Fibroblast of lung (primary cell): Measurements from ENCODE around the gene COL16A1. TPM values are rescaled to one million over a fixed set of nuclear protein-coding genes. Genes with fewer than 3 reads are reported as not detected.

ENCODE experiments used
- DNase-seq, 2 donors: peaks; one replicate each; pipeline versions ENCODE4 v3.0.0 to v3.0.0-alpha.2; 2010; ENCODE audit warnings: low read depth in 2 of 2
- H2AFZ ChIP-seq: 2 replicates; pipeline ENCODE4 v1.5.1; 2012; ENCODE audit warnings: low read length, control low read depth, inconsistent platforms
- H3K27ac ChIP-seq: 2 replicates; pipeline ENCODE4 v1.5.1; 2011; ENCODE audit warnings: low read length, control low read depth; ENCODE audit not compliant: insufficient read depth
- H3K27me3 ChIP-seq: 2 replicates; pipeline ENCODE4 v1.5.1; 2011; ENCODE audit warnings: mild to moderate bottlenecking, low read length; ENCODE audit not compliant: control insufficient read depth, insufficient read depth
- H3K36me3 ChIP-seq: 2 replicates; pipeline ENCODE4 v1.5.1; 2011; ENCODE audit warnings: low read length; ENCODE audit not compliant: control insufficient read depth, insufficient read depth
- H3K4me1 ChIP-seq: 2 replicates; pipeline ENCODE4 v1.5.1; 2011; ENCODE audit warnings: low read length; ENCODE audit not compliant: control insufficient read depth, insufficient read depth; ENCODE audit errors: extremely low read depth
- H3K4me2 ChIP-seq: 2 replicates; pipeline ENCODE4 v1.5.1; 2011; ENCODE audit warnings: low read length, control low read depth; ENCODE audit not compliant: insufficient read depth; ENCODE audit errors: extremely low read depth
- H3K4me3 ChIP-seq, 4 experiments: fragments of 200-600 bp in 1 of 4; sonication (generic) in 1 of 4; replicated peaks in 1 of 4; 2 replicates each; pipeline ENCODE4 v1.5.1; 2011 to 2016; ENCODE audit warnings: low read length in 4 of 4, low read depth in 3 of 4, mild to moderate bottlenecking in 3 of 4, control low read depth in 2 of 4, inconsistent platforms in 1 of 4, mixed read lengths in 1 of 4; ENCODE audit not compliant: insufficient read depth in 1 of 4; ENCODE audit errors: control extremely low read depth in 1 of 4
- H3K79me2 ChIP-seq: 2 replicates; pipeline ENCODE4 v1.5.1; 2012; ENCODE audit warnings: mild to moderate bottlenecking, low read length, inconsistent platforms; ENCODE audit not compliant: control insufficient read depth, insufficient read depth
- H3K9ac ChIP-seq: 2 replicates; pipeline ENCODE4 v1.5.1; 2011; ENCODE audit warnings: mild to moderate bottlenecking, low read length, control low read depth; ENCODE audit not compliant: insufficient read depth
- H3K9me3 ChIP-seq: 2 replicates; pipeline ENCODE4 v1.5.1; 2012; ENCODE audit warnings: low read depth, low read length; ENCODE audit not compliant: control insufficient read depth, insufficient read depth
- H4K20me1 ChIP-seq: 2 replicates; pipeline ENCODE4 v1.5.1; 2011; ENCODE audit warnings: low read length; ENCODE audit not compliant: control insufficient read depth, insufficient read depth; ENCODE audit errors: extremely low read depth
- EZH2 ChIP-seq: IDR thresholded peaks from 2 replicates; pipeline ENCODE4 v1.5.1; 2012; ENCODE audit warnings: low read length, control low read depth, mild to moderate bottlenecking; ENCODE audit errors: missing control alignments
- polyA plus RNA-seq, 2 donors: library from polyadenylated mRNA; depleted of rRNA in 1 of 2; stranded (reverse) in 1 of 2; unstranded in 1 of 2; fragments of >200 nt; gene quantifications; 2 replicates each; pipeline ENCODE4 v1.2.1, GENCODE V29; 2011 to 2012; ENCODE audit warnings: missing spikeins in 1 of 2
- total RNA-seq: library from RNA; depleted of rRNA; stranded (reverse); fragments of >200 nt; gene quantifications from 2 replicates; pipeline ENCODE4 v1.2.1, GENCODE V29; 2014
- TF ChIP-seq, protein P1 (sequence below), 2 donors: IDR thresholded peaks in 1 of 2; conservative IDR thresholded peaks in 1 of 2; 1 replicate in 1 of 2; 2 replicates in 1 of 2; pipeline ENCODE4 v1.5.1; 2011 to 2012; ENCODE audit warnings: low read length in 2 of 2, control low read depth in 1 of 2, inconsistent platforms in 1 of 2, low read depth in 1 of 2, mild to moderate bottlenecking in 1 of 2

Gene COL16A1
- total and polyA plus RNA-seq, 2 donors (not counting 1 experiment from before 2014, with no cell fraction given) = 20.9 to 80.3 TPM

- TF ChIP-seq EZH2 = no peak
- TF ChIP-seq, protein P1, sequence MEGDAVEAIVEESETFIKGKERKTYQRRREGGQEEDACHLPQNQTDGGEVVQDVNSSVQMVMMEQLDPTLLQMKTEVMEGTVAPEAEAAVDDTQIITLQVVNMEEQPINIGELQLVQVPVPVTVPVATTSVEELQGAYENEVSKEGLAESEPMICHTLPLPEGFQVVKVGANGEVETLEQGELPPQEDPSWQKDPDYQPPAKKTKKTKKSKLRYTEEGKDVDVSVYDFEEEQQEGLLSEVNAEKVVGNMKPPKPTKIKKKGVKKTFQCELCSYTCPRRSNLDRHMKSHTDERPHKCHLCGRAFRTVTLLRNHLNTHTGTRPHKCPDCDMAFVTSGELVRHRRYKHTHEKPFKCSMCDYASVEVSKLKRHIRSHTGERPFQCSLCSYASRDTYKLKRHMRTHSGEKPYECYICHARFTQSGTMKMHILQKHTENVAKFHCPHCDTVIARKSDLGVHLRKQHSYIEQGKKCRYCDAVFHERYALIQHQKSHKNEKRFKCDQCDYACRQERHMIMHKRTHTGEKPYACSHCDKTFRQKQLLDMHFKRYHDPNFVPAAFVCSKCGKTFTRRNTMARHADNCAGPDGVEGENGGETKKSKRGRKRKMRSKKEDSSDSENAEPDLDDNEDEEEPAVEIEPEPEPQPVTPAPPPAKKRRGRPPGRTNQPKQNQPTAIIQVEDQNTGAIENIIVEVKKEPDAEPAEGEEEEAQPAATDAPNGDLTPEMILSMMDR (conservative IDR thresholded peaks at IDR 0.05 in 1 of 2, IDR thresholded peaks at IDR 0.05 in 1 of 2; ENCODE audit: low read depth in 1 of 2, low read length in 2 of 2) = no peak
- Histone ChIP-seq H3K27ac (no peak overlapping the region), H3K9me3 (no peaks in the 10 kb centered on the region), H3K4me1 (peaks cover 5% of the 10 kb centered on the region), H3K36me3 (no peaks in the 10 kb centered on the region), H3K4me2 (no peak overlapping the region), H3K4me3 (no peak overlapping the region), H3K9ac (no peak overlapping the region), H4K20me1 (no peaks in the 10 kb centered on the region), H3K79me2 (no peaks in the 10 kb centered on the region), H2AFZ (no peak overlapping the region), H3K27me3 (no peaks in the 10 kb centered on the region)
- DNase-seq = no peak
Observed at GRCh38 chr1:31748365-31748764, 44.5 kb upstream of the COL16A1 start.

DNA sequence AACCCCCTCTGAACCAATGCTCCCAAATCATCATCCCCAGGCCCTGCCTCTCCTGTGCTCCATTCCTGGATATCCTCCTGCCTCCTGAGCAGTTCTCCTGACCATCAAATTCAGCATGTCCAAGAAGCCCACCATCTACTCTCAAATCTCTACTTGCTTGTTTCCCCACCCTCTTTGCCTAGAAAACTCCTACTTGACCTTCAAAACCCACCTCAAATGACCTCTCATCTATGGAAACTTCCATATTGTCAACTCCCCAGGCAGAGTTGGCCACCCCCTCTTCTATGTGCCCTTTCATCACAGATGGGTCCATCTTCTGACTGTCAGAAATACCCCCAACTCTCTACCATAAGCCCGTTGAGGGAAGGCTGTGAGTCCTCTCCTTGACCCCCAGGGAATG, 43.5 kb upstream of the COL16A1 start:
- H3K9me3 ChIP-seq = no peaks in the 10 kb centered on the region
- no peak overlapping the region for H3K9ac ChIP-seq
- H3K79me2 ChIP-seq = no peaks in the 10 kb centered on the region
- H3K4me1 ChIP-seq = peaks cover 5% of the 10 kb centered on the region
- H3K27ac ChIP-seq = no peak overlapping the region
- H4K20me1 ChIP-seq = no peaks in the 10 kb centered on the region
- no peak overlapping the region for H3K4me3 ChIP-seq
- no peaks in the 10 kb centered on the region for H3K36me3 ChIP-seq
- H3K27me3 ChIP-seq = no peaks in the 10 kb centered on the region
- no peak overlapping the region for H2AFZ ChIP-seq
- no peak for TF ChIP-seq EZH2
- TF ChIP-seq, protein P1 (conservative IDR thresholded peaks at IDR 0.05 in 1 of 2, IDR thresholded peaks at IDR 0.05 in 1 of 2; ENCODE audit: low read depth in 1 of 2, low read length in 2 of 2) = no peak
- DNase-seq = no peak
- H3K4me2 ChIP-seq = no peak overlapping the region

DNA sequence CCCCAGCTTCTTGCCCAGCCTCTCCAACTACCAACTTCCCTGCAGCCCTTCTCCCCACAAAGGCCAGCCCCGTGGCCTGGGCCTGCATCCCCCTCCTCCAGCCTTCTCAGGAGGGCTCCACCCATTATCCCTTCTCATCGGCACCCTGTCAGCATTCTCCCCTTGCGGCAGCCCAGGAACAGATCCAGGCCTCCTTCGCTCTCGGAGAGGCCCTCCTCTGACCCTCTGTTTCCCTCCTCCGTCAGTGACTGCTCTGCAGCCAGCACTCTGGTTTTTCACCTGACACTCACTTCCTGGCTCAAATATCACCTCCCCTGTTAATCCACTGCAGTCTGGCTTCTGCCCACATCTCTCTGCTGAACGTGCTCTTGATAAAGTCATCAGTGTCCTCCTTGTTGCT, 42.9 kb upstream of the COL16A1 start:
- H3K4me1 ChIP-seq = peaks cover 5% of the 10 kb centered on the region
- no peak overlapping the region for H2AFZ ChIP-seq
- H3K27me3 ChIP-seq = no peaks in the 10 kb centered on the region
- no peak overlapping the region for H3K9ac ChIP-seq
- H3K4me3 ChIP-seq = no peak overlapping the region
- no peak overlapping the region for H3K4me2 ChIP-seq
- no peaks in the 10 kb centered on the region for H3K36me3 ChIP-seq
- no peak overlapping the region for H3K27ac ChIP-seq
- no peaks in the 10 kb centered on the region for H4K20me1 ChIP-seq
- no peak for DNase-seq
- TF ChIP-seq, protein P1 (conservative IDR thresholded peaks at IDR 0.05 in 1 of 2, IDR thresholded peaks at IDR 0.05 in 1 of 2; ENCODE audit: low read depth in 1 of 2, low read length in 2 of 2) = no peak
- no peak for TF ChIP-seq EZH2
- H3K79me2 ChIP-seq = no peaks in the 10 kb centered on the region
- H3K9me3 ChIP-seq = no peaks in the 10 kb centered on the region
